Suprapubic skin (tissue), 4 donors: ENCODE data around the gene YIPF3.

ENCODE experiments used
- CTCF ChIP-seq, 2 donors: fragments of 200-600 bp in 1 of 2; fragments of 450-650 bp in 1 of 2; sonication (generic) in 1 of 2; IDR thresholded peaks; one replicate each; pipeline ENCODE4 v1.5.1; 2016 to 2019; ENCODE audit warnings: antibody characterized with exemption in 2 of 2, mild to moderate bottlenecking in 1 of 2, moderate library complexity in 1 of 2
- EP300 ChIP-seq: sonication (generic); formaldehyde crosslinking; IDR thresholded peaks from one replicate; pipeline ENCODE4 v1.6.1; 2017; ENCODE audit warnings: antibody characterized with exemption
- POLR2A ChIP-seq, 2 donors: fragments of 450-650 bp; IDR thresholded peaks; one replicate each; pipeline ENCODE4 v1.6.1; 2017; ENCODE audit warnings: antibody characterized with exemption in 2 of 2, mild to moderate bottlenecking in 2 of 2, moderate library complexity in 2 of 2
- POLR2AphosphoS5 ChIP-seq, 3 donors: sonication (generic); formaldehyde crosslinking; IDR thresholded peaks; one replicate each; pipeline ENCODE4 v1.6.1; 2017; ENCODE audit warnings: antibody characterized with exemption in 3 of 3

- TF ChIP-seq CTCF (IDR thresholded peaks at IDR 0.05) (no peak), POLR2A (IDR thresholded peaks at IDR 0.05) (no peak), POLR2AphosphoS5 (IDR thresholded peaks at IDR 0.05) (no peak), EP300 (no peak)
These were observed 35.7 kb downstream of the YIPF3 start for GRCh38 chr6:43481075-43481474.
